ENCODE data around the gene RANBP9. TPM values are rescaled to one million over a fixed set of nuclear protein-coding genes. Genes with fewer than 3 reads are reported as not detected.

RANBP9 gene
- total and polyA plus RNA-seq, 9 of the 15 experiments (the other 6 are each of a cell fraction or from before 2014, with no cell fraction given): 27.5 to 130 (median 61.5) TPM

- no peak for TF ChIP-seq ZNF277 (CRISPR knock-in tag; IDR thresholded peaks at IDR 0.05; ENCODE audit: borderline replicate concordance)
- peak; percentile 25 for TF ChIP-seq TAF9B (IDR thresholded peaks at IDR 0.05; ENCODE audit: partially characterized antibody)
- TF ChIP-seq JUND (IDR thresholded peaks at IDR 0.05; ENCODE audit: borderline replicate concordance, low read depth, low read length): 0 out of 2 replicates have a peak, but pooled peaks have one; percentile 9
- TF ChIP-seq JUND (tag; IDR thresholded peaks at IDR 0.05; ENCODE audit: borderline replicate concordance, low read depth, low read length): no peak
- TF ChIP-seq CBX5 (IDR thresholded peaks at IDR 0.05; ENCODE audit: borderline replicate concordance, low read depth): no peak
- TF ChIP-seq JUNB (CRISPR knock-in tag; conservative IDR thresholded peaks at IDR 0.05): no peak
- TF ChIP-seq MYBL2 (IDR thresholded peaks at IDR 0.05; ENCODE audit: low read depth): no peak
- no peak for TF ChIP-seq MYBL2 (CRISPR knock-in tag; IDR thresholded peaks at IDR 0.05; ENCODE audit: borderline replicate concordance)
- TF ChIP-seq EGR1 (conservative IDR thresholded peaks at IDR 0.05): no peak
- TF ChIP-seq KDM1A (IDR thresholded peaks at IDR 0.05): peak; percentile 8 to 44; a peak in 1 of 4 replicates
- no peak for TF ChIP-seq ASH1L (IDR thresholded peaks at IDR 0.05; ENCODE audit: borderline replicate concordance, low read depth, partially characterized antibody)
- TF ChIP-seq NCOA2 (IDR thresholded peaks at IDR 0.05; ENCODE audit: partially characterized antibody in 2 of 2): peak; percentile 13 to 35
- TF ChIP-seq CHAMP1 (IDR thresholded peaks at IDR 0.05): 0 out of 2 replicates have a peak, but pooled peaks have one; percentile 7
- TF ChIP-seq RFX1 (IDR thresholded peaks at IDR 0.05): no peak
- peak; percentile 24; the same call in 1 of the 2 replicates for TF ChIP-seq ARID1B (IDR thresholded peaks at IDR 0.05)
- no peak for TF ChIP-seq ZNF316 (IDR thresholded peaks at IDR 0.05)
Measured at GRCh38 chr6:13664703-13665352, 46.8 kb downstream of the RANBP9 start (continued).

Measured in K562 (cell line).